ENCODE results near the gene ITGBL1. TPM values are rescaled to one million over a fixed set of nuclear protein-coding genes. Genes with fewer than 3 reads are reported as not detected.

ITGBL1 gene
- total RNA-seq, 1 experiment from 2014 or later, result 0.89 TPM

DNA sequence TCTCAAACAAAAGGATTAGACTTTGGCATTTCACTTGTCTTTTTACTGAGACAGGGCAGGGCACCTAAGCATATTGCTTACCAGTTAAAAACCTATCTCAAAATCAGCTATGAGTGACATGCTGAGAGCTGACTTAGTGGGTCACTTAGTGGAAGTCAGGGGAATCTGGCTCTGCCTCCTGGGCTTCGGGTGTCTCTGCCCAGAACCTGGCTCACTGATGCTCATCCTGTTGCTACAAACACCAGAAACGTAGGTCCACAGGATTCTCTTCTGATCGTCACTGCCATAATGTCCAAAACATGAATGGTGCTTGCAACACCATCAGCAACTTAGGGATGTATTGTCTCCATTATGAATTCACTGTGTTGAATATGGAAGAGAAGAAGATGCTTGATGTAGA, 276.1 kb downstream of the ITGBL1 start:
- Histone ChIP-seq H3K27ac (ENCODE audit: low read length) (no peak overlapping the region), H3K9ac (ENCODE audit: low read length) (no peak overlapping the region), H2AFZ (ENCODE audit: low read length) (no peak overlapping the region), H3K36me3 (ENCODE audit: insufficient read depth, low read length) (no peaks in the 10 kb centered on the region), H3K9me2 (replicated peaks; ENCODE audit: insufficient read depth, low read length) (no peaks in the 10 kb centered on the region), H3K4me3 (ENCODE audit: low read length) (no peak overlapping the region), H3K4me1 (ENCODE audit: low read length) (no peaks in the 10 kb centered on the region), H4K20me1 (ENCODE audit: insufficient read depth, low read depth, low read length) (no peaks in the 10 kb centered on the region), H3K9me3 (ENCODE audit: low read length) (no peaks in the 10 kb centered on the region), H3K27me3 (ENCODE audit: low read length) (no peaks in the 10 kb centered on the region; the same call in 1 of the 2 replicates), H3K4me2 (ENCODE audit: low read depth, low read length, poor library complexity, severe bottlenecking) (no peak overlapping the region), H3K79me2 (ENCODE audit: low read length) (no peaks in the 10 kb centered on the region)
- DNase-seq, result no peak

DNA sequence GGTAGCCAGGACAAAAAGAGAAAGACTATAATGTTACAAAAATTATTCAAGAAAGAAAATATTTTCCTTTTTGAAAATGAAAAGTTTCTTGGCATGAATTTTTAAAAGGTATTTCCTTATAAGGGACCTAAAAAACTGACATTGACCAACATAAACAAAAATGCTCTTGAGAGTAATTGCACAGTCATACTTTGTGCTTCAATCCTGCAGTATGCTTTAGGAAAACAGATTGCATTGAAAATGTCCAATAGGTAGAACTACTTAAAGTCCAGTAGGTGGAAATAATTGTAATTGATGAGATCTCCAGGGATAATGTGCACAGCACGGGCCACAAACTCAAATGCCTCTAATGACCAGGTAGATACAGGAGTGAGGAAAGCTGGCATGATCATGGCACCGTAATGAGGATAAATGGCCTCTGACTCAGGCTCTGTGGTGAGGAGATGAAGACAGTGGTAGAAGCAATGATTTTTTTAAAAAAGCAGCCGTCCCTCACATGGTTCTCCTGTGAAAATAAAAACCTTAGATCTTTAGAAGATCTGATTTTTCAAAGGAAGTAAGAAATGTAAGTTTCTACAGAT, 278.0 kb downstream of the ITGBL1 start:
- Histone ChIP-seq H3K4me1 (ENCODE audit: low read length) (no peaks in the 10 kb centered on the region), H4K20me1 (ENCODE audit: insufficient read depth, low read depth, low read length) (no peaks in the 10 kb centered on the region), H3K27ac (ENCODE audit: low read length) (no peak overlapping the region), H3K79me2 (ENCODE audit: low read length) (no peaks in the 10 kb centered on the region), H3K27me3 (ENCODE audit: low read length) (no peaks in the 10 kb centered on the region; the same call in 1 of the 2 replicates), H3K36me3 (ENCODE audit: insufficient read depth, low read length) (no peaks in the 10 kb centered on the region), H3K9me3 (ENCODE audit: low read length) (no peaks in the 10 kb centered on the region), H3K4me2 (ENCODE audit: low read depth, low read length, poor library complexity, severe bottlenecking) (no peak overlapping the region), H3K4me3 (ENCODE audit: low read length) (no peak overlapping the region), H3K9ac (ENCODE audit: low read length) (no peak overlapping the region), H2AFZ (ENCODE audit: low read length) (no peak overlapping the region), H3K9me2 (replicated peaks; ENCODE audit: insufficient read depth, low read length) (no peaks in the 10 kb centered on the region)
- DNase-seq, result no peak

DNA sequence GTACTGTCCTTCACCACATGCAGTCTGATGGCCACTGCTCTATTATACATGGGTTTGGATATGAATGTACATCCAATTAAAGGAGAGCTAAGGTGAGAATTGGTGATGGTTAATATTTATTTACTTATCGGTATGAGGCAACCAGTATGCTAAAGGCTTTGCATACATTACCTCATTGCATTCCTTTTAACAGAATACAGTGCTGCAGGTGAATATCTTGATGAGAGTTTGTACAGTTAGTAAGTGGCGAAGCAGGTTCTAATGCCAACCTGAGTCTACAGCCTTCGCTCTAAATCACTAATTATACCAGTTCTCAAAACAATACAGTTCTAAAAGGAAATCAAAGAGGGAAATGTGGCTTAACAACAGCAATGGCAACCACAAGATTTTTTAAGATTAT, 284.1 kb downstream of the ITGBL1 start:
- Histone ChIP-seq H3K4me1 (ENCODE audit: low read length) (no peaks in the 10 kb centered on the region), H3K9me3 (ENCODE audit: low read length) (no peaks in the 10 kb centered on the region), H3K27ac (ENCODE audit: low read length) (no peak overlapping the region), H3K79me2 (ENCODE audit: low read length) (no peaks in the 10 kb centered on the region), H3K9me2 (replicated peaks; ENCODE audit: insufficient read depth, low read length) (no peaks in the 10 kb centered on the region), H3K9ac (ENCODE audit: low read length) (no peak overlapping the region), H3K4me2 (ENCODE audit: low read depth, low read length, poor library complexity, severe bottlenecking) (no peak overlapping the region), H2AFZ (ENCODE audit: low read length) (no peak overlapping the region), H3K4me3 (ENCODE audit: low read length) (no peak overlapping the region), H4K20me1 (ENCODE audit: insufficient read depth, low read depth, low read length) (no peaks in the 10 kb centered on the region), H3K36me3 (ENCODE audit: insufficient read depth, low read length) (no peaks in the 10 kb centered on the region), H3K27me3 (ENCODE audit: low read length) (no peaks in the 10 kb centered on the region)
- DNase-seq, result no peak

DNA sequence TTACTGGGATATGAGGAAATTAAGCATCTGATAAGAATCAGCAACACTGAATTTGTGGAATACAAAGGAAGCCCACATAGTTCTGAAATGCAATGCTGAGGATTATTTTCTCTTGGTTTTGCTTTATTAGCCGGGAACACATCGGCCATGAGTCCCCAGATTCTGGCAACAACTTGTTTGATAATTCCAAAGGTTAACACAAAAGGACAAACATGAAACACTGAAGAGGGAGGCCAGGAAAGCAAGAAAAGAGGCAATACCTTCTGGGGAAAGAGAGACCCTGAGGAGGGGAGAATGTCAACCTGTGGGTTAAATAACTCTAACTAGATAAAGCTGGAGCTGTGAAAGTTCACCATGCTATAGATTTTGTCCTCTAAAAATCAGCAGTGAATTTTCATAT, 285.9 kb downstream of the ITGBL1 start:
- no peaks in the 10 kb centered on the region for H3K9me2 ChIP-seq (replicated peaks; ENCODE audit: insufficient read depth, low read length)
- H3K27me3 ChIP-seq (ENCODE audit: low read length), result no peaks in the 10 kb centered on the region
- no peak overlapping the region for H3K4me2 ChIP-seq (ENCODE audit: low read depth, low read length, poor library complexity, severe bottlenecking)
- no peaks in the 10 kb centered on the region for H3K79me2 ChIP-seq (ENCODE audit: low read length)
- DNase-seq, result no peak
- H2AFZ ChIP-seq (ENCODE audit: low read length), result no peak overlapping the region
- no peaks in the 10 kb centered on the region for H3K4me1 ChIP-seq (ENCODE audit: low read length)
- no peak overlapping the region for H3K4me3 ChIP-seq (ENCODE audit: low read length)
- no peak overlapping the region for H3K27ac ChIP-seq (ENCODE audit: low read length)
- H3K9ac ChIP-seq (ENCODE audit: low read length), result no peak overlapping the region
- no peaks in the 10 kb centered on the region for H3K36me3 ChIP-seq (ENCODE audit: insufficient read depth, low read length)
- H3K9me3 ChIP-seq (ENCODE audit: low read length), result no peaks in the 10 kb centered on the region
- H4K20me1 ChIP-seq (ENCODE audit: insufficient read depth, low read depth, low read length), result no peaks in the 10 kb centered on the region

DNA sequence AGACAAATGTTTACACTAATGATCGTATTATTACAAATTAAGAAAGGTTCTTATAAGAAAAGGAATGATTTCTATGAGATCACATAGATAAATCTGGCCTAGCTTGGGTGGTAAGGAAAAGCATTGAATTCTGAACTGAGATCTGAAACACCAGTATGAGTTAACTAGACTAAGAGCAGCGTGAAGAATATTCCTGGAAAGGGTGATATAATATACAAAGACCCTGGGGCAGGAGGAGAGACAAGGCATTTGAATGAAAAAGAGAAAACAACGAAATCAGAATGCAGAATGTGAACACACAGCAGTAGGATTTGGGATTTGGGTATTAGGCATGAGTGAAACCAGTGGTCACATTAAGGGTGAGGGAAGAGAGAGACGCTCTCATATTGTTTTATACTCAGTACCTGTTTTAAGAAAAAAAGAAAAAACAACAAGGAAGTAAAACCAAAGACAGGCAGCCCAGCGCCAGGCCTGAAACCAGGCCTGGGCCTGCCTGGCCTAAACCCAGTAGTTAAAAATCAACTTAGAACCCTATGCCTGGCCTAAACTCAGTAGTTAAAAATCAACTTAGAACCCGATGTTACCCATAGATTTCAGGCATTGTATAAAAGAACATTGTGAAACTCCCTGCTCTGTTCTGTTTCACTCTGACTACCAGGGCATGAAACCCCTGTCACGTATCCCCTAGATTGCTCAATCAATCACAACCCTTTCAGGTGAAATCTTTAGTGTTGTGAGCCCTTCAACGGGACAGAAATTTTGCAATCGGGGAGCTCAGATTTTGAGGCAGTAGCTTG, 287.1 kb downstream of the ITGBL1 start:
- Histone ChIP-seq H3K27ac (ENCODE audit: low read length) (no peak overlapping the region), H3K4me2 (ENCODE audit: low read depth, low read length, poor library complexity, severe bottlenecking) (no peak overlapping the region), H3K4me1 (ENCODE audit: low read length) (no peaks in the 10 kb centered on the region), H4K20me1 (ENCODE audit: insufficient read depth, low read depth, low read length) (no peaks in the 10 kb centered on the region), H2AFZ (ENCODE audit: low read length) (no peak overlapping the region), H3K4me3 (ENCODE audit: low read length) (no peak overlapping the region), H3K79me2 (ENCODE audit: low read length) (no peaks in the 10 kb centered on the region), H3K9me3 (ENCODE audit: low read length) (no peaks in the 10 kb centered on the region), H3K36me3 (ENCODE audit: insufficient read depth, low read length) (no peaks in the 10 kb centered on the region), H3K9me2 (replicated peaks; ENCODE audit: insufficient read depth, low read length) (no peaks in the 10 kb centered on the region), H3K27me3 (ENCODE audit: low read length) (no peaks in the 10 kb centered on the region), H3K9ac (ENCODE audit: low read length) (no peak overlapping the region)
- no peak for DNase-seq

DNA sequence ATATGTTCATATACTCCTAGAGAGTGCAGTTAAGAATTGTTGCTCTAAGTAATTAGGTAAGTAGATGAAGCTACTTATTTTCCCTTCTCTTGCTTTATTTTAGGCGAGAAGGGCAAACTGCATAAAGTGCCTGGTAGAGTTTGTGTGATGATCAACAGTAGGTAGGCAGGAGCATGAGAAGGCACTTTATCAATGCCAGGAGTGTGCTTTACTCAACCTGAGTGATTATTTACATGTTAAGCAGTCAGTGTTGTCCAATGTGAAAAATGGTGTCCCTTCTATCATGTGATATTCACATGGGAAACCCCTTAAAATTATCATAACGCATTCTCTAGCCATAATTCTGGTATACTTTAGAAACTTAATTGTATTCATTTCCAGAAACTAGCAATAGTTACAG, 294.0 kb downstream of the ITGBL1 start:
- Histone ChIP-seq H3K27me3 (ENCODE audit: low read length) (no peaks in the 10 kb centered on the region), H3K27ac (ENCODE audit: low read length) (no peak overlapping the region), H3K36me3 (ENCODE audit: insufficient read depth, low read length) (no peaks in the 10 kb centered on the region), H4K20me1 (ENCODE audit: insufficient read depth, low read depth, low read length) (no peaks in the 10 kb centered on the region), H3K4me1 (ENCODE audit: low read length) (peaks cover 4% of the 10 kb centered on the region), H3K9me3 (ENCODE audit: low read length) (no peaks in the 10 kb centered on the region), H3K79me2 (ENCODE audit: low read length) (no peaks in the 10 kb centered on the region), H3K9me2 (replicated peaks; ENCODE audit: insufficient read depth, low read length) (no peaks in the 10 kb centered on the region), H3K4me2 (ENCODE audit: low read depth, low read length, poor library complexity, severe bottlenecking) (no peak overlapping the region), H2AFZ (ENCODE audit: low read length) (no peak overlapping the region), H3K9ac (ENCODE audit: low read length) (no peak overlapping the region), H3K4me3 (ENCODE audit: low read length) (no peak overlapping the region)
- DNase-seq, result no peak

DNA sequence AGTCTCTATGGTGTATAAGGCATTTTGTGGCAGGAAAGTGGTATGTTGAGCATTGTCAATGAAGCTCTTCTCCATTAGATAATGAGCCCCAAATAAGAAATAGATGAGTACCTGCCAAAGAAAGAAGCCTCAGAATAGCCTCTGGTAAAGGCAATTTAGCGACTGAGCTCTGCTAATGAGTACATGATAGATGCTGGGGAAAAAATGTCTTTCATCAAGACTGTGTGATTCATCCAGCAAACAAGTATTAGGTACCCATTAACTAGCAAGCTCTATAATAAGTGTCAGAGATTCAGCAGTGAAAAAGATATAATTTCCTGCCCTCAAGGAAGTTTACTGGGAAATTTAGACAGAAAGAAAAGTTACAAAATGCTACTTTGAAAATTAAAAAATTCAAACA, 294.6 kb downstream of the ITGBL1 start:
- H3K9ac ChIP-seq (ENCODE audit: low read length), result no peak overlapping the region
- no peak for DNase-seq
- no peaks in the 10 kb centered on the region for H4K20me1 ChIP-seq (ENCODE audit: insufficient read depth, low read depth, low read length)
- H3K79me2 ChIP-seq (ENCODE audit: low read length), result no peaks in the 10 kb centered on the region
- H3K4me2 ChIP-seq (ENCODE audit: low read depth, low read length, poor library complexity, severe bottlenecking), result no peak overlapping the region
- H3K4me3 ChIP-seq (ENCODE audit: low read length), result no peak overlapping the region
- no peaks in the 10 kb centered on the region for H3K9me2 ChIP-seq (replicated peaks; ENCODE audit: insufficient read depth, low read length)
- H2AFZ ChIP-seq (ENCODE audit: low read length), result no peak overlapping the region
- no peaks in the 10 kb centered on the region for H3K9me3 ChIP-seq (ENCODE audit: low read length)
- H3K27ac ChIP-seq (ENCODE audit: low read length), result no peak overlapping the region
- H3K4me1 ChIP-seq (ENCODE audit: low read length), result peaks cover 4% of the 10 kb centered on the region
- no peaks in the 10 kb centered on the region for H3K36me3 ChIP-seq (ENCODE audit: insufficient read depth, low read length)
- no peaks in the 10 kb centered on the region for H3K27me3 ChIP-seq (ENCODE audit: low read length)

DNA sequence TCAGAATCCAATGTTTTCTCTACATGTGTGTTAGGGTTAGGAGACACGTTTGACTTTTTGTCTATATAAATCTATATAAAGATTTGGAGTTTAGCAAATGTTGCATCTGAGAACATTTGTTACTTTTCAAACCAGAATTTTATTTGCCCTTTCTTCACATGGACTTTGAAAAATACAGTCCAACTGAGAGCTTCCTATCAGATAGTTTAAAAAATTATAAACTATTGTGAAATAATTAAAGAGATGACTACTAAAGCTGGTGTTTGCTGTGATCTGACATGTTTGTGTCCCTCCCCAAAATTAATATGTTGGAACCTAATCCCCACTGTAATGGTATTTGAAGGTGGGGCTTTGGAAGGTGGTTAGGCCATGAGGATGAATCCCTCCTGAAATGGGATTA, 297.1 kb downstream of the ITGBL1 start:
- H3K4me3 ChIP-seq (ENCODE audit: low read length), result no peak overlapping the region
- no peaks in the 10 kb centered on the region for H3K9me3 ChIP-seq (ENCODE audit: low read length)
- H3K27ac ChIP-seq (ENCODE audit: low read length), result no peak overlapping the region
- H3K36me3 ChIP-seq (ENCODE audit: insufficient read depth, low read length), result no peaks in the 10 kb centered on the region
- H2AFZ ChIP-seq (ENCODE audit: low read length), result no peak overlapping the region
- no peaks in the 10 kb centered on the region for H3K79me2 ChIP-seq (ENCODE audit: low read length)
- no peak for DNase-seq
- no peak overlapping the region for H3K9ac ChIP-seq (ENCODE audit: low read length)
- H3K4me2 ChIP-seq (ENCODE audit: low read depth, low read length, poor library complexity, severe bottlenecking), result no peak overlapping the region
- no peaks in the 10 kb centered on the region for H4K20me1 ChIP-seq (ENCODE audit: insufficient read depth, low read depth, low read length)
- H3K4me1 ChIP-seq (ENCODE audit: low read length), result peaks cover 4% of the 10 kb centered on the region
- H3K27me3 ChIP-seq (ENCODE audit: low read length), result no peaks in the 10 kb centered on the region
- no peaks in the 10 kb centered on the region for H3K9me2 ChIP-seq (replicated peaks; ENCODE audit: insufficient read depth, low read length)

All from Karpas-422 (cell line).